Loucy (cell line): ENCODE data around the gene PPP1R26.
"Not testable (repeated sequence)": the region's sequence is repeated elsewhere in the genome, so short reads cannot be mapped to it uniquely, and the experiment has no call there.

Experiments
- H2AFZ ChIP-seq: fragments of 200-600 bp; sonication (generic); 2 replicates; pipeline ENCODE4 v1.6.0; 2016; ENCODE audit warnings: antibody characterized with exemption, mild to moderate bottlenecking, low read length, moderate library complexity
- H3F3A ChIP-seq: fragments of 200-600 bp; 2 replicates; pipeline ENCODE4 v1.6.0; 2016; ENCODE audit warnings: antibody characterized with exemption, low read depth, mild to moderate bottlenecking
- H3K27me3 ChIP-seq: fragments of 200-600 bp; sonication (generic); 2 replicates; pipeline ENCODE4 v1.6.1; 2014; ENCODE audit warnings: low read length, mild to moderate bottlenecking; ENCODE audit not compliant: insufficient read depth, poor library complexity, severe bottlenecking
- H3K36me3 ChIP-seq: fragments of 200-600 bp; sonication (generic); 2 replicates; pipeline ENCODE4 v1.6.1; 2016; ENCODE audit warnings: low read length; ENCODE audit not compliant: insufficient read depth
- H3K4me1 ChIP-seq: fragments of 200-600 bp; sonication (generic); 2 replicates; pipeline ENCODE4 v1.5.1; 2014; ENCODE audit warnings: low read length, mild to moderate bottlenecking; ENCODE audit not compliant: insufficient read depth, poor library complexity, severe bottlenecking
- H3K4me2 ChIP-seq: fragments of 200-600 bp; sonication (generic); 2 replicates; pipeline ENCODE4 v1.6.0; 2014; ENCODE audit warnings: antibody characterized with exemption, low read length, low read depth, mild to moderate bottlenecking; ENCODE audit not compliant: poor library complexity, severe bottlenecking
- H3K4me3 ChIP-seq: fragments of 200-600 bp; sonication (generic); 2 replicates; pipeline ENCODE4 v1.5.1; 2014; ENCODE audit warnings: low read length, mild to moderate bottlenecking, mixed read lengths; ENCODE audit not compliant: poor library complexity, severe bottlenecking
- H3K79me2 ChIP-seq: fragments of 200-600 bp; sonication (generic); 2 replicates; pipeline ENCODE4 v1.6.1; 2014; ENCODE audit warnings: low read length; ENCODE audit not compliant: insufficient read depth
- H3K9ac ChIP-seq: fragments of 200-600 bp; sonication (generic); 2 replicates; pipeline ENCODE4 v1.6.0; 2014; ENCODE audit warnings: mild to moderate bottlenecking, low read depth, low read length, moderate library complexity; ENCODE audit not compliant: poor library complexity, severe bottlenecking
- H3K9me2 ChIP-seq: fragments of 200-600 bp; sonication (generic); replicated peaks from 2 replicates; pipeline ENCODE4 v1.6.1; 2016; ENCODE audit warnings: low read depth, low read length, mixed read lengths
- H3K9me3 ChIP-seq: fragments of 200-600 bp; sonication (generic); 2 replicates; pipeline ENCODE4 v1.6.1; 2014; ENCODE audit warnings: mild to moderate bottlenecking, antibody characterized with exemption, low read length, low read depth; ENCODE audit not compliant: insufficient read depth
- H4K20me1 ChIP-seq: fragments of 200-600 bp; sonication (generic); 2 replicates; pipeline ENCODE4 v1.6.0; 2014; ENCODE audit warnings: antibody characterized with exemption, low read length, mild to moderate bottlenecking; ENCODE audit not compliant: insufficient read depth, poor library complexity, severe bottlenecking
- CTCF ChIP-seq: fragments of 200-600 bp; sonication (generic); conservative IDR thresholded peaks from 2 replicates; pipeline ENCODE4 v1.5.1; 2014; ENCODE audit warnings: mild to moderate bottlenecking, antibody characterized with exemption, low read length
- EZH2phosphoT487 ChIP-seq: fragments of 200-600 bp; IDR thresholded peaks from 2 replicates; pipeline ENCODE4 v1.6.1; 2018; ENCODE audit warnings: antibody characterized with exemption, mild to moderate bottlenecking, moderate library complexity, borderline replicate concordance

The PPP1R26 gene

GRCh38 chr9:135479469-135480052, at the start of gene PPP1R26:
Gene PPP1R26 (plus strand): TSS chr9:135479782. CDS start chr9:135484511, 4,729 bp downstream.
- no peaks in the 10 kb centered on the region for H3K9me3 ChIP-seq
- H2AFZ ChIP-seq, result no peak within 1 kb of the TSS
- no peak for TF ChIP-seq EZH2phosphoT487
- no peak for TF ChIP-seq CTCF
- H3K27me3 ChIP-seq, result no peaks in the 10 kb centered on the region
- no peak within 1 kb of the TSS for H3K4me3 ChIP-seq
- H3K4me2 ChIP-seq, result no peak within 1 kb of the TSS
- no peaks in the 10 kb centered on the region for H3K79me2 ChIP-seq
- H3K9me2 ChIP-seq, result no peaks in the 10 kb centered on the region
- H3K36me3 ChIP-seq, result no peaks in the 10 kb centered on the region
- H4K20me1 ChIP-seq, result no peaks in the 10 kb centered on the region
- no peaks in the 10 kb centered on the region for H3K4me1 ChIP-seq
- H3F3A ChIP-seq, result no peaks in the 10 kb centered on the region
- no peak within 1 kb of the TSS for H3K9ac ChIP-seq

GRCh38 chr9:135437259-135437658, 42.3 kb upstream of the PPP1R26 start:
- H4K20me1 ChIP-seq, result no peaks in the 10 kb centered on the region
- no peaks in the 10 kb centered on the region for H3F3A ChIP-seq
- H3K36me3 ChIP-seq, result no peaks in the 10 kb centered on the region
- TF ChIP-seq EZH2phosphoT487, result no peak
- no peak for TF ChIP-seq CTCF
- no peak overlapping the region for H3K9ac ChIP-seq
- no peaks in the 10 kb centered on the region for H3K27me3 ChIP-seq
- H3K4me2 ChIP-seq, result no peak overlapping the region
- no peaks in the 10 kb centered on the region for H3K79me2 ChIP-seq
- H3K4me1 ChIP-seq, result no peaks in the 10 kb centered on the region
- no peaks in the 10 kb centered on the region for H3K9me2 ChIP-seq
- H2AFZ ChIP-seq, result no peak overlapping the region
- no peak overlapping the region for H3K4me3 ChIP-seq
- no peaks in the 10 kb centered on the region; the same call in 1 of the 2 replicates for H3K9me3 ChIP-seq

- not testable (repeated sequence) for H3K79me2 ChIP-seq, H3K36me3 ChIP-seq, H3K27me3 ChIP-seq, H3K9me3 ChIP-seq, H3K4me2 ChIP-seq, H2AFZ ChIP-seq, H3K9ac ChIP-seq, H3F3A ChIP-seq, H3K9me2 ChIP-seq, H3K4me1 ChIP-seq, H4K20me1 ChIP-seq, H3K4me3 ChIP-seq
These were observed 41.9 kb upstream of the PPP1R26 start for GRCh38 chr9:135437696-135438095.

GRCh38 chr9:135438581-135439232, 40.9 kb upstream of the PPP1R26 start:
- H3K4me2 ChIP-seq, H3K4me1 ChIP-seq, H3K36me3 ChIP-seq, H3K27me3 ChIP-seq, H3K9me3 ChIP-seq, H2AFZ ChIP-seq, H3K79me2 ChIP-seq, H3K9me2 ChIP-seq, H3K4me3 ChIP-seq, H4K20me1 ChIP-seq, H3K9ac ChIP-seq, H3F3A ChIP-seq: not testable (repeated sequence)

GRCh38 chr9:135439514-135439913, 40.1 kb upstream of the PPP1R26 start:
- not testable (repeated sequence) for H3K9me3 ChIP-seq, H3K79me2 ChIP-seq, H3K36me3 ChIP-seq, H3K4me2 ChIP-seq, H3F3A ChIP-seq, H4K20me1 ChIP-seq, H3K9me2 ChIP-seq, H2AFZ ChIP-seq, H3K4me1 ChIP-seq, H3K4me3 ChIP-seq, H3K27me3 ChIP-seq, H3K9ac ChIP-seq
